Measurements from ENCODE around the gene PTP4A2.
"Not testable (repeated sequence)": the region's sequence is repeated elsewhere in the genome, so short reads cannot be mapped to it uniquely, and the experiment has no call there.

The PTP4A2 gene

DNA sequence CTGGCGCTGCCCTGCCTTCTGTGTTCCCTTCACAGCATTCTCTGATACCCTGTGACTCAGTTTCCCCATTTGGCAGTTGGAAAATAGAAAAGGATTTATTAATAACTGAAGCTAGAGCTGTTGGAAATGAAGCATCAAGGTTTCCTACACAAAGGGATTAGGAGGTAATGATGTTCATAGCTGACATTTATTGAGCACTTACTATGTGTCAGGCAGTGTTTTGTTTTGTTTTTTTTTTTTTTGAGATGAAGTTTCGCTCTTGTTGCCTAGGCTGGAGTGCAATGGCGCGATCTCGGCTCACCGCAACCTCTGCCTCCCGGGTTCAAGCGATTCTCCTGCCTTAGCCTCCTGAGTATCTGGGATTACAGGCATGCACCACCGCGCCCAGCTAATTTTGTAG lies 7.5 kb upstream of the PTP4A2 start:
- DNase-seq: not testable (repeated sequence)

- no peak for DNase-seq
Observed at GRCh38 chr1:31944205-31945089, 6.3 kb upstream of the PTP4A2 start.

GRCh38 chr1:31943546-31944184 lies 5.5 kb upstream of the PTP4A2 start:
- no peak for DNase-seq

GRCh38 chr1:31942061-31942460 lies 3.9 kb upstream of the PTP4A2 start:
- not testable (repeated sequence) for DNase-seq

DNA sequence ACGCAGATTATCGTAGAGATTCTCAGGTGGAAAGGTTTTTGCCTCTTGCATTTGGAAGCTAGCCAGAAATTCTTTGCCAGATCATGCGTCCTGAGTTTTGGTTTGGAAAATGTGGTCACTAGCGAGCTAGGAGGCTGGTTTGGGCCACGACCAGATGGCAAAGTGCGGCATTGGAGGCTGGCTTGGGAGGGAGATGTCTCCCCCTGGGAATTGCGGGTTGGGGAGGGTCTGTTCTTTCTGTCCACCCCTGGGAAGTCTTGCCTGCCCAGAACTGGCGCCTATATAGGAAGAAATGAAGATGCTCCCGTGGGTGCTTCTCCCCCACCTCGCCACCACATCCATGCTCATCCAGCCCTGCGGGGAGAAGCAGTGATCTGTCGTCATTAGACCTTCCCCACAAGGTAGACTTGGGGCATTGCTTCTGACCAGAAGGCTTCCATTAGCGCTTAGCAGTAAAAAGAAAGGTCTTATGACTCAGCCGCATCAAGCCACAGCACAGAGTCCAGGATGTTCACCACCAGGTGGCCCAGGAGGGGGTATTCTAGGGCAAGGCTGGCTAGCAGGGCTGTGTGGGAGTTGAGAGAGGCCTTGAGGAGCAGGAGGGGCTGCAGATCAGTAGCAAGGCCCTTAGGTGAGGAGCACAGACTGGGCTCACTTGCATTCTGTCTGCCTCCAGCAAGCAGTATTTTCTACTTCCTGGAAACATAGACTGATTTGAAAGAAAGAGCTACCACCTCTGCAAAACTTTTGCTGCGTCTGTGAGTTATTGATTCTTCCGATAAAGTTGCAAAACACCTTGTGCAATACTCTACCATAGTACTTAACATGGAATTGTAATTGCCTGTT lies 1.5 kb upstream of the PTP4A2 start:
- DNase-seq: peak; percentile 28

DNA sequence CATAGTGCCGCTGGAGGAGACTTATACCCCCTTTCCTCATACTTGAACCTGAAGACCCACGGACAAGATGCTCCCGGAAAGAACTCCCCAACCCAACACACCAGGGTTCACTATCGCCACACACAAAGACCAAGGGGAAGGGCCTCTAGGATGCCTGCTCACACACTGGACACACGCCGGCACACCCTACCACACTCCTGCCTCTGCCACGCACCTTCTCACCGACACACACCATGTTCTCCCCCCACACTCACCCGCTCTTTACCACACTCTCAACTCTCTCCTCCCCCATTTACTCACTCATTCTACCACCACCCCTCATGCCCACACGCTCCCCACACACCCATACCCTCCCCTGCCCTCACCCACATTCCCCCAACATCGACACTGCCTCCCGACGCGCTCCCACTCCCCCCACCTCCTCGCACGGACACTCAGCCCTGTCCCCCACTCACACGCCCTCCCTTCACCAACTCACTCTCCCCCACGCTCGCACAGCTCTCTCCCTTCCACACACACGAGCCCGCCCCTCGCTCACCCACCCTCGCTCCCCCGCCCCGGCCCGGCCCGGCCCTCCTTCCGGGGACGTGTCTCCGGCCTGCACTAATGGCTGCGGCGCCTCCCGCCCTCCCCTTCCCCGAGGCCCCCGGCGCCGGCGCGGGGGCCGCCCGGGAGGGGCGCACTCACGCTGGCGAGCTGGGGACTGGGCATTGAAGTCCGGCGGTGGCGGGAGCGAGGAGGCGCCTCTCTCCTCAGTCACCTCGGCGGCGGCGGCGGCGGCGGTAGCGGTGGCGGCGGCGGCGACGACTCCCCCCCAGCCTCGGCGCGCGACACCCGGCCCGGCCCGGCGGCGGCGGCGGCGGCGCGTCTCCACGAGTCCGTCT lies 626 bp downstream of the PTP4A2 start:
- DNase-seq: no peak

DNA sequence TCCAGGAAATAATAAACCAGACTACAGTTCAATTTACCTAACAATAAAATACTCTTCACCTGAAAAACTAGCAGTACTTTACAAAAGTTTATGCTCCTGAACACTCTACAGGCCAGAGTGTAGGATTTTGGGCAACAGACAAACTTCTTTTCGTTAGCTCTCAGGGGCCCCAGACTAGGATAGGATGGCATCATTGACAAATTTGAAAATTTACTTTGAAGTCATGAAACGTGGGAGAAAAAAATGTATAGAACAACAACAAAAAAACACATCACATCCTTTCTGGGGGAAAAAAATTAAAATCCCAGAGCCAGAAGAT lies 1.2 kb downstream of the PTP4A2 start:
- DNase-seq: no peak

- DNase-seq: no peak
Observed at GRCh38 chr1:31936278-31936980, 1.7 kb downstream of the PTP4A2 start.

DNA sequence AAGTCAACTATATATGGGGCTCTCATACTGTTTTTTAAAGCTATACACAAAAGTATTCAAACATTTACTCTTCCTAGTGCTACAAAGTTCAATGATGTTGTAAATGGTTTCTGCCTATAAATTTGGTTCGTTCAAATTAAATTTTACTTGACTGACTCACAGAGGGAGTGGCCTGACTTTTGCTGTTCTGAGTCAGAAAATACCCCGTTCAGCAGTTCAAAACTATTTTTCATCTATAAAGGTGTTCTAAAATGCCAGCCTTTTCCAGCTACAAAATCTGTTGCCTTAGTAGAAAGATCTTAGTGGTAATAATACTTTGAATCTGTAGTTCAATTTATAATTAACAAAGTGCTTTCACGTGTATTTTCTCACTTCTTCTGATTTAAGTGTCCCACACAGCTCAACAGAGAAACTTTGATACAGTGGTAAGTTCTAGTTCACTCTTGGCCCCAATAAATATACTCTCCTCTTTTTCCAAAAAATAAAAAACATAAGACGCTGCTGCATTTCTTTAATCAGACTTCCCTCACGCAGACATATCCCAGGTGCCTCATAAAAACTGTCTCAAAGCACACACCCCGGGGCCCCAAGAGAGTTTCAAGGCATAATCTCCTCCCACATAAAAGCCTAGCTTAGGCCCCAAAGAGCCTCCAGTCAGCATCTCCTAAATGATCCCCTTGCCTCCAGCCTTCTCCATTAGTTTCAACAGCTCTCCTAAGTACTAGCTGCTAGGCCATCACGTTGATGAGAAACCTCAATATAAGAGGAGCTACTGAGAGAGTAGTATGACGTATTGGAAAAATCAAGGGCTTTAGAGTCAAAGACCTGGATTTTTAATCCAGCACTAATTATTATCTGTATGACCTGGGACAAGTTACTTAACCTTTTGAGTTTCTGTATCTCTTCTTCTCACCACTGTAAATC lies 3.2 kb downstream of the PTP4A2 start:
- no peak for DNase-seq

- peak; percentile 7 for DNase-seq
Observed at GRCh38 chr1:31932491-31933316, 5.5 kb downstream of the PTP4A2 start.

DNA sequence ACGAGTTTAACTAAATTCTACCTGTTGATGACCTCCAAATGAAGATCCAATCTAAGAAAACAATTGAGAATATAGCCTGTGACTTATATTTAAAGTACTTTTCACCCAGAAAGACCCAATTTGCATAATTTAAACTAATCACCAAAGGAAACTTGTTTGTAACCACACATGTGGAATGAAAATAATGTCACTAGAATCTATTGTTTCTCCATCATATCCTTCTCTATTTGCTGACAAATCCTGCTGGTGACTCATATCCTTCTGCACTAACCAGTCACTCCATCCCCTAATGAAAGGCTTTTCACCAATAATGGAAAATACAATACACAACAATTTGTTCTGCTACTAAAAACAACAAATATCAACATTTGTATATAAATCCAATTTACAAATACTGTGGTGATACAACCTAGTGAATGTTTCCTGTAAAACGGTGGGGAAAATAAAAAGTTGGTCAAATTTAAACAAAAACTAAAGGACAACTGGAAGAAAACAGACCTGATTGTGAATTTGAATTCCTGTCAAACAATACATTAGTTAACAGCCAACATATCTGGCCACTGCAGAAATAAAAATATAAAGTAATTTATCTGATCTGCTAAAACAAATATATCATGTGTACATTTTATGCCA lies 6.5 kb downstream of the PTP4A2 start:
- DNase-seq: no peak

DNA sequence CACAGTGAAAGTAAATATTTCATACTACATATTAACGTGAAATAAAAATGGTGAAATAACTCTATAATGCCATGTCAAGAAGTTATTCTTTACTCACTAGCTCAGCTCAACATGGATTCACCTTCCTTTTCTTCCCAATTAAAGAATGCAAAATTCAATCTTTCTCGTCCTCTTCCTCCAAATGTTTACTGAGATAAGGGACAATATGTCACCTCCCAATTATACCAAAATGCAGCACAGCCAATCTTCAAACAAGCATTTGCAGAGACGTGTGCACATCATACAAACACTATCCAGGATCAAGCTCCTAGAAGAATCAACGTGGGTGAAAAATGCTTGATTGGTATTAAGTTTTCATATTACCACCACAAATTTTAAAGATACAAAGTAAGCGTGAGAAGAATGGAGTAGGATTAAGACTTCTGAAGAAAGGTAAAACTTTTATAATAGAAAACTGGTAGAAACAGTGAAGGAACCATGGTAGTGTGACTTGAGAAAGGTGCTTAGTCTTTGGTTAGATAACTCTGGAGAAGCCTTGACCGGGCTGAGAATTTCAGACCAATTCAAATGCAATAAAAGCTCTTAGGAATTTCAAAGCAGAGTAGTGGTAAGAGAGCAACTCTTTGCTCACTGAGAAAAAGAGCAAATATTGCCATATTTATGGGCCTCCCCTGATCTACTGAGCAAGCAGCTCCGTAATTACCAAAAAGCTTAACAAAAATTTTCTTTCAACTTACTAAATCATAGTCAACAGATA lies 7.2 kb downstream of the PTP4A2 start:
- DNase-seq: no peak

- DNase-seq: no peak
Observed at GRCh38 chr1:31927661-31927980, 10.5 kb downstream of the PTP4A2 start.

DNA sequence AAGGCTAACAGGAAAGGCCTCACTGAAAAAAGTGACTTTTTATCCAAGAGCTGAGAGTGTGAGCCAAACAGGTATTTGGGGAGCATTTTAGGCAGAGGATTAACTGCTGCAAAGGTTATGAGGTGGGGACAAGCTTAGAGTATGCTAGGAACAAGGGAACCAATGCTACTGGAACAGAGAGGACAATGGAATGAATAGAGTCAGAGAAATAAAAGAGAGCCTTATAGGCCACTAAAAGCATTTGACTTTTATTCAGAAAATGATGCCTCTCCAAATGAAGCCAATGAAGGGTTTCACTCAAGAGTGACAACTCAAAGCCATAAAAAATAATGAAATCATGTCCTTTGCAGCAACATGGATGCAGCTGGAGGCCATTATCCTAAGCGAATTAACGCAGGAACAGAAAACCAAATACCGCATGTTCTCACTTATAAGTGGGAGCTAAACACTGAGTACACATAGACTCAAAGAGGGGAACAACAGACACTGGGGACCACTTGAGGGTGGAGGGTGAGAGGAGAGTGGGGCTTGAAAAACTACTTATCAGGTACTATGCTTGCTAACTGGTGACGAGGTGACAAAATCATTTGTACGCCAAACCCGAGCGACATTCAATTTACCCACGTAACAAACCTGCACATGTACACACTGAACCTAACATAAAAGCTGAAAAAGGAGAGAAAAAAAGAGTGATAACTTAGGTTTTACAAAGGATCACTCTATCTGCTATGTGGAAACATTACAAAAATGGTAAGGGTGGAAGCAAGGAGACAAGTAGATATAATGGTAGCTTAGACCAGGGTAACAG lies 11.1 kb downstream of the PTP4A2 start:
- DNase-seq: peak; percentile 16

GRCh38 chr1:31926252-31926651 lies 11.9 kb downstream of the PTP4A2 start:
- no peak for DNase-seq

DNA sequence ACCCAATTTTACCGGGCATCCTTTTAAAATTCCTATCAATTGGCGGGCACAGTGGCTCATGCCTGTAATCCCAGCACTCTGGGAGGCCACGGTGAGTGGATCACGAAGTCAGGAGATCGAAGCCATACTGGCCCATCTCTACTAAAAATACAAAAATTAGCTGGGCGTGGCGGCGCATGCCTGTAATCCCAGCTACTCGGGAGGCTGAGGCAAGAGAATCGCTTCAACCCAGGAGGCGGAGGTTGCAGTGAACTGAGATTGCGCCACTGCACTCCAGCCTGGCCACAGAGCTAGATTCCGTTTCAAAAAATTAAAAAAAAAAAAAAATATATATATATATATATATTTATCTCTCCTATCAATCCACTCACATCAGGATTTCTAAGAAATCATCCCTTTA lies 12.3 kb downstream of the PTP4A2 start:
- DNase-seq: not testable (repeated sequence)

- DNase-seq: no peak
Observed at GRCh38 chr1:31924839-31925238, 13.3 kb downstream of the PTP4A2 start.
